H1 (cell line): ENCODE results near the gene WNT1. TPM values are rescaled to one million over a fixed set of nuclear protein-coding genes. Genes with fewer than 3 reads are reported as not detected.

Experiments used
- KDM4A ChIP-seq: IDR thresholded peaks from one replicate; pipeline ENCODE4 v1.7.1; 2012; ENCODE audit warnings: low read depth, mild to moderate bottlenecking, moderate library complexity, low read length, inconsistent platforms; ENCODE audit not compliant: severe bottlenecking
- POU5F1 ChIP-seq: IDR thresholded peaks from 2 replicates; pipeline ENCODE4 v1.6.1; 2011; ENCODE audit warnings: low read depth, mild to moderate bottlenecking, low read length, moderate library complexity
- SP2 ChIP-seq: IDR thresholded peaks from 2 replicates; pipeline ENCODE4 v1.6.1; 2012; ENCODE audit warnings: mild to moderate bottlenecking, low read length, inconsistent platforms
- SUZ12 ChIP-seq: fragments of 200-600 bp; sonication (generic); IDR thresholded peaks from 2 replicates; pipeline ENCODE4 v1.6.1; 2012; ENCODE audit warnings: mild to moderate bottlenecking, inconsistent platforms, low read length, moderate library complexity, mixed read lengths
- polyA plus RNA-seq, 7 experiments: library from polyadenylated mRNA; depleted of rRNA in 3 of 7; stranded (reverse) in 5 of 7; unstranded in 2 of 7; fragments of >200 nt in 5 of 7; fragments of 200-250 nt in 2 of 7; gene quantifications; 1 replicate in 5 of 7; 2 replicates in 1 of 7; 4 replicates in 1 of 7; pipeline versions ENCODE4 v1.2.1 to v1.2.3, GENCODE V29; 2011 to 2013; ENCODE audit warnings: missing spikeins in 2 of 7, mixed read lengths in 2 of 7
- total RNA-seq: library from RNA; stranded (reverse); fragmentation: NEBNext Ultra II Directional; extraction: Animal tissue kit (Norgen Biotek cat#: 25700); gene quantifications from 2 replicates; pipeline ENCODE4 v1.2.1, GENCODE V29; 2021

Gene WNT1
- total and polyA plus RNA-seq, 2 of the 8 experiments (the other 6 are each of a cell fraction or from before 2014, with no cell fraction given) = not detected

- TF ChIP-seq KDM4A = no peak
- TF ChIP-seq POU5F1 = no peak
- TF ChIP-seq SP2 = no peak
- TF ChIP-seq SUZ12 = no peak
These were observed 24.1 kb upstream of the WNT1 start (continued) for GRCh38 chr12:48954061-48954460.
